ENCODE measurements around the gene VGLL4. TPM values are rescaled to one million over a fixed set of nuclear protein-coding genes. Genes with fewer than 3 reads are reported as not detected.

Gene VGLL4
- polyA plus RNA-seq, 1 donor (not counting 4 experiments of a cell fraction or from before 2014, with no cell fraction given): 32.6 TPM

DNA sequence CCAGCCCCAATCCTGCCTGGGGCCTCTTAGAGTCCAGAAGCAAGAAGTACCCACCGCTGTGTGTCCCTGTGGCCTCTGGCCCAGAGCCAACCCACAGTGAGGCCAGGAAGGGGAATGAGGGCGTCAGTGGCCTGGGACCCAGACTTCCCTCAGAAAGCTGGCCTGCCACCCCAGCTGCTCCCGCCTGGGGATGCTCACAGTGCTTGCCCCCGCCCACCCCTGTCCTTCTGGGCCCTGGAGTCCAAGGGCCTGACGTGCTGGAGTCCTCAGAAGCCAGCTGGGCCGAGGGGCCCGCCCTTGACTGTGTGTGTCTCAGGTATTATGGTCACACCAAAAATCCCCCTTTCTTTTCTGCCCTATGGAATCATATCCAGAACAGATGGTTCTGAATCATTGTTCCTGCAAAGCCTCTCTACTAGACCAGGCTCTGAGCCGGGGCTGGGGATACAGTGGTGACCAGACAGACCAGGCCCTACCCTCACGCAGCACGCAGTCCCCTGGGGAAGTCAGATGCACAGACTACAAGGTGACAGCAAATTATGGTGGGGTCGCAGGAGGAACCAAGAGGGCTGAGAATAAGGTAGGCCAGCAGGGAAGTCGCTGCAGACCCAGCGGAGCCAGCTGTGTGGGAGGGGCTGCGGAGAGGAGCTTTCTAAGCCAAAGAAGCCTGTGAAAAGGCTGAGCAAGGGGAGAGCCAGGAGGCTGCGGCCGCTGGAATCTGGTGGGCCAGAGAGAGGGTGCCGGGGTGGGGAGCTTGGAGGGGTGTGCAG lies 99.1 kb downstream of the VGLL4 start:
- H4K20me1 ChIP-seq (ENCODE audit: control insufficient read depth, extremely low read depth, insufficient read depth, low read length): no peaks in the 10 kb centered on the region
- H2AFZ ChIP-seq (ENCODE audit: control insufficient read depth, low read length): no peak overlapping the region
- H3K27ac ChIP-seq (ENCODE audit: control insufficient read depth, insufficient read depth, low read length): no peak overlapping the region
- H3K4me3 ChIP-seq (ENCODE audit: control insufficient read depth in 2 of 3, extremely low read depth in 1 of 3, insufficient read depth in 2 of 3, low read depth in 1 of 3, low read length in 3 of 3): no peak overlapping the region
- no peaks in the 10 kb centered on the region for H3K79me2 ChIP-seq (ENCODE audit: control insufficient read depth, insufficient read depth, low read length)
- no peaks in the 10 kb centered on the region for H3K9me1 ChIP-seq (ENCODE audit: control insufficient read depth, extremely low read depth, insufficient read depth, low read length)
- H3K27me3 ChIP-seq (ENCODE audit: control insufficient read depth, extremely low read depth, insufficient read depth, low read length): no peaks in the 10 kb centered on the region
- H3K4me2 ChIP-seq (ENCODE audit: control insufficient read depth, extremely low read depth, insufficient read depth, low read depth, low read length): no peak overlapping the region
- H3K9ac ChIP-seq (ENCODE audit: control insufficient read depth, extremely low read depth, insufficient read depth, low read length): no peak overlapping the region
- peaks cover 3% of the 10 kb centered on the region for H3K4me1 ChIP-seq (ENCODE audit: control insufficient read depth, extremely low read depth, insufficient read depth, low read length)
- dilution Hi-C loops (cut with MboI; ENCODE audit: extremely low pct_ligation_motif_present, low sequenced_read_pairs): no loop called here
- no peaks in the 10 kb centered on the region for H3K36me3 ChIP-seq (ENCODE audit: control insufficient read depth in 2 of 2, extremely low read depth in 1 of 2, insufficient read depth in 2 of 2, low read length in 2 of 2)
- FAIRE-seq (no peak), DNase-seq (ENCODE audit: low read depth, low spot score) (no peak)
- no peaks in the 10 kb centered on the region for H3K9me3 ChIP-seq (ENCODE audit: control insufficient read depth, low read depth, low read length)
- TF ChIP-seq EZH2 (IDR thresholded peaks at IDR 0.05; ENCODE audit: low read length): no peak
- TF ChIP-seq, protein P1, sequence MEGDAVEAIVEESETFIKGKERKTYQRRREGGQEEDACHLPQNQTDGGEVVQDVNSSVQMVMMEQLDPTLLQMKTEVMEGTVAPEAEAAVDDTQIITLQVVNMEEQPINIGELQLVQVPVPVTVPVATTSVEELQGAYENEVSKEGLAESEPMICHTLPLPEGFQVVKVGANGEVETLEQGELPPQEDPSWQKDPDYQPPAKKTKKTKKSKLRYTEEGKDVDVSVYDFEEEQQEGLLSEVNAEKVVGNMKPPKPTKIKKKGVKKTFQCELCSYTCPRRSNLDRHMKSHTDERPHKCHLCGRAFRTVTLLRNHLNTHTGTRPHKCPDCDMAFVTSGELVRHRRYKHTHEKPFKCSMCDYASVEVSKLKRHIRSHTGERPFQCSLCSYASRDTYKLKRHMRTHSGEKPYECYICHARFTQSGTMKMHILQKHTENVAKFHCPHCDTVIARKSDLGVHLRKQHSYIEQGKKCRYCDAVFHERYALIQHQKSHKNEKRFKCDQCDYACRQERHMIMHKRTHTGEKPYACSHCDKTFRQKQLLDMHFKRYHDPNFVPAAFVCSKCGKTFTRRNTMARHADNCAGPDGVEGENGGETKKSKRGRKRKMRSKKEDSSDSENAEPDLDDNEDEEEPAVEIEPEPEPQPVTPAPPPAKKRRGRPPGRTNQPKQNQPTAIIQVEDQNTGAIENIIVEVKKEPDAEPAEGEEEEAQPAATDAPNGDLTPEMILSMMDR (optimal IDR thresholded peaks at IDR 0.05 in 1 of 3, IDR thresholded peaks at IDR 0.05 in 1 of 3, conservative IDR thresholded peaks at IDR 0.05 in 1 of 3; ENCODE audit: extremely low read depth in 1 of 3, insufficient read depth in 2 of 3, low read length in 3 of 3): no peak

DNA sequence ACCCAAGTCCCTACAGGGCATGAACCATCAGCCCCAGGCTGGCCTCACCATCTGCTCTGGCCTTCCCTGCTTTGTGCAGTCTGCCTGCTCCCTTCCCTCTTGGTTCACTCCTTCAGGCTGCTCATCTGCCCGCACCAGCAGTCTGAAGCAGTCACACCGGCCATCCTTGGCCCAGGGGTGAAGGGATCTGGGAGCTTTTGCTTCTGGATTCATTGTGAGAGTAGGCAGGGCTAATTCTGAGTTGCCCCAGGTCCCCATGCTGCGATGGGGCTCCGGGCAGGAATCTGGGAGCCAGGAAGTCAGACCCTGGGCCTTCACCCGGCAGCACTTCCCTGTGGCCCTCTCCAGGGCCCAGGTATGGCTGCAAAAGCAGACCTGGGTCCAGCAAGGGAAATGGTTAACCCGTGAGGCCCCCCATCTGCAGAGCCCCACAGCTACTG lies 99.7 kb downstream of the VGLL4 start:
- Histone ChIP-seq H3K4me2 (ENCODE audit: control insufficient read depth, extremely low read depth, insufficient read depth, low read depth, low read length) (no peak overlapping the region), H2AFZ (ENCODE audit: control insufficient read depth, low read length) (no peak overlapping the region), H3K36me3 (ENCODE audit: control insufficient read depth in 2 of 2, extremely low read depth in 1 of 2, insufficient read depth in 2 of 2, low read length in 2 of 2) (no peaks in the 10 kb centered on the region), H3K27ac (ENCODE audit: control insufficient read depth, insufficient read depth, low read length) (no peak overlapping the region), H3K4me3 (ENCODE audit: control insufficient read depth in 2 of 3, extremely low read depth in 1 of 3, insufficient read depth in 2 of 3, low read depth in 1 of 3, low read length in 3 of 3) (no peak overlapping the region), H3K9me1 (ENCODE audit: control insufficient read depth, extremely low read depth, insufficient read depth, low read length) (no peaks in the 10 kb centered on the region), H3K9me3 (ENCODE audit: control insufficient read depth, low read depth, low read length) (no peaks in the 10 kb centered on the region), H3K79me2 (ENCODE audit: control insufficient read depth, insufficient read depth, low read length) (no peaks in the 10 kb centered on the region), H3K27me3 (ENCODE audit: control insufficient read depth, extremely low read depth, insufficient read depth, low read length) (no peaks in the 10 kb centered on the region), H4K20me1 (ENCODE audit: control insufficient read depth, extremely low read depth, insufficient read depth, low read length) (no peaks in the 10 kb centered on the region), H3K9ac (ENCODE audit: control insufficient read depth, extremely low read depth, insufficient read depth, low read length) (no peak overlapping the region), H3K4me1 (ENCODE audit: control insufficient read depth, extremely low read depth, insufficient read depth, low read length) (peaks cover 3% of the 10 kb centered on the region)
- dilution Hi-C loops (cut with MboI; ENCODE audit: extremely low pct_ligation_motif_present, low sequenced_read_pairs): no loop called here
- DNase-seq (ENCODE audit: low read depth, low spot score): no peak
- no peak for TF ChIP-seq EZH2 (IDR thresholded peaks at IDR 0.05; ENCODE audit: low read length)
- TF ChIP-seq, protein P1 (optimal IDR thresholded peaks at IDR 0.05 in 1 of 3, IDR thresholded peaks at IDR 0.05 in 1 of 3, conservative IDR thresholded peaks at IDR 0.05 in 1 of 3; ENCODE audit: extremely low read depth in 1 of 3, insufficient read depth in 2 of 3, low read length in 3 of 3): no peak
- no peak for FAIRE-seq

Data from keratinocyte (primary cell).